ENCODE results near the gene BEX3. TPM values are rescaled to one million over a fixed set of nuclear protein-coding genes. Genes with fewer than 3 reads are reported as not detected.

Gene BEX3
- total RNA-seq (10 to 100 TPM in 1 of 2 experiments, 1 to 10 TPM in 1; 9.5 to 10.6 TPM), polyA plus RNA-seq (33.7 TPM)

DNA sequence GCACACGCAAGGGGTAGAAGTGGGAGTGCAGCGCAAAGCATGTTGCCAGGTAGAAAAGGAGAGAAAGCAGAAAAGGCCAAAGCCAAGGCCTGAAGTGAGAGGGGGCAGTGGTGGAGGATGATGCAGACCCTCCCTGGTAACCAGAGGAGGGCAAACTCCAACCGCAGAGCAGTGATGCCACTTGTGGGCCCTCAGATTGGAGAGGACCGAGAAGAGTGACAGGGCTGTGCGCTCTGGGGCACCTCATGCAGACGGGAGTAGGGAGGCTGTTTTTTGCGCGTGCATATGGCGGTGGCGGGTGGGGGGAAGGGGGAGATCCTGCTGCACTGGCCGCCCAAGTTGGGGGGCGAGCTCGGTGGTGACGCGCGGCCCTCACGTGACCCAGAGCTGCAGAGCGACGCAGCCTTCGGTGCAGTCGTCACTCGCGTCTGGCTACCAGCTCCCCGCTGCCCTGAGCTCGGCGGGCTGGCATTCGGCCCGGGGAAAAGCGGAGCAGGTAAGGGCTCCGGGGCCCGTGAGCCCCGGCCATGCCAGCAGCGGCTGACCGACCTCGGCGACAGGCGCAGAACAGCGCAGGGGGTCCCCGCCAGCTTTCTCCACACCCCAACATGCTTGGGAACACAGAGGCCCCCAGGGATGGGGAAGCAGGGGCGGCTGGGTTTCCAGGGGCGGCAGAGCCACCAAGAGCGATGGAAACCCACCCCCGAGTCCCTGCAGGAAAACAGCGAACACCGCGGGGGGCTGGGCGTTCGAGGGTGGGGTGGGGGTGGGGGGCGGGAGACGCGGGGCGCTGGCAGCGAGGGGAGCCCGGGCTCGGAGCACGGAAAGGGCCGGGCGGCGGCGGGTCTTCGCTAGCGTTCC, at the start of gene BEX3:
Gene BEX3, plus strand, starts transcription at position 421 of the 861 bp plus-strand sequence. CDS start 984 bp downstream, outside the sequence.
- Mint-ChIP-seq H3K36me3 (no peaks in the 10 kb centered on the region), H3K27ac (peak within 1 kb of the TSS in 5 of 8 donors; percentile 14 to 83 (median 54)), H3K9me3 (no peaks in the 10 kb centered on the region), H3K4me1 (peaks cover 4 to 8% (median 5%) of the 10 kb centered on the region in 3 donors), H3K27me3 (peaks cover 8% of the 10 kb centered on the region in 2 donors), H3K4me3 (peak within 1 kb of the TSS; percentile 70 to 89 (median 74))
- no peak within 1 kb of the TSS for H3K27ac ChIP-seq (ENCODE audit: low read depth, low read length)
- H3K36me3 ChIP-seq (ENCODE audit: insufficient read depth, low read length): no peaks in the 10 kb centered on the region
- no peaks in the 10 kb centered on the region for H3K27me3 ChIP-seq (ENCODE audit: insufficient read depth, low read length, poor library complexity, severe bottlenecking)
- no peaks in the 10 kb centered on the region for H3K9me3 ChIP-seq (ENCODE audit: low read length)
- no peak within 1 kb of the TSS for H3K4me3 ChIP-seq (ENCODE audit: low read length)
- CTCF ChIA-PET: no interaction called here
- POLR2A ChIA-PET: no interaction called here
- H3K4me1 ChIP-seq (ENCODE audit: insufficient read depth, low read length): no peaks in the 10 kb centered on the region
- peak in 4 of 5 donors; percentile 1 to 53 (median 31) for DNase-seq

DNA sequence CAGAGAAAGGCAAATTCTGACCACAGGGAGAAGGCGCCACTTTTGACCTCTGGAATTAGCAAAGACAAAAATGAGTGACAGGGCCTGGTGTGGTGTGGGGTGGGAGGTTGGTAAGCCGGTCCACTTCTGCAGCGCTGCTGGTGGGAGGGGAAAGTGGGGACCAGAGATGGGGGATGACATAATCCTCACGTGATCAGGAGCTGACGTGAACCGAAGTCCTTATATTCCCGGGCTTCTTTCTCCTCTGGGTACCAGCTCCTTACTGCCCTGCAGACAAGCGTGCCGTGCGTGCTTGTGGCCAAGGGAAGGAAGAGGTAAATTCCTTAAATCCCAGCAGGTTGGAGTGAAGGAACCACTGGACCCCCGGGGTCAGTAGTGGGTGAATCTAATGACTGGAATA, 46.3 kb upstream of the BEX3 start, which contains the start of gene TCEAL7:
Gene TCEAL7, plus strand, starts transcription at position 249 of the 400 bp plus-strand sequence. CDS start 1,165 bp downstream, outside the sequence.
- H3K27me3 ChIP-seq (ENCODE audit: insufficient read depth, low read length, poor library complexity, severe bottlenecking): peaks cover 4% of the 10 kb centered on the region
- Mint-ChIP-seq H3K9me3 (no peaks in the 10 kb centered on the region), H3K36me3 (no peaks in the 10 kb centered on the region), H3K27ac (peak within 1 kb of the TSS in 1 of 8 donors; percentile 80), H3K4me3 (peak within 1 kb of the TSS in 1 of 7 donors; percentile 29), H3K27me3 (peaks cover 12 to 25% of the 10 kb centered on the region in 2 donors), H3K4me1 (peaks cover 0 to 4% (median 0%) of the 10 kb centered on the region in 3 donors)
- no peak within 1 kb of the TSS for H3K4me3 ChIP-seq (ENCODE audit: low read length)
- no peaks in the 10 kb centered on the region for H3K4me1 ChIP-seq (ENCODE audit: insufficient read depth, low read length)
- H3K36me3 ChIP-seq (ENCODE audit: insufficient read depth, low read length): no peaks in the 10 kb centered on the region
- no peak for DNase-seq
- no peaks in the 10 kb centered on the region for H3K9me3 ChIP-seq (ENCODE audit: low read length)
- no peak within 1 kb of the TSS for H3K27ac ChIP-seq (ENCODE audit: low read depth, low read length)
- ChIA-PET POLR2A (no interaction called here), CTCF (no interaction called here)

DNA sequence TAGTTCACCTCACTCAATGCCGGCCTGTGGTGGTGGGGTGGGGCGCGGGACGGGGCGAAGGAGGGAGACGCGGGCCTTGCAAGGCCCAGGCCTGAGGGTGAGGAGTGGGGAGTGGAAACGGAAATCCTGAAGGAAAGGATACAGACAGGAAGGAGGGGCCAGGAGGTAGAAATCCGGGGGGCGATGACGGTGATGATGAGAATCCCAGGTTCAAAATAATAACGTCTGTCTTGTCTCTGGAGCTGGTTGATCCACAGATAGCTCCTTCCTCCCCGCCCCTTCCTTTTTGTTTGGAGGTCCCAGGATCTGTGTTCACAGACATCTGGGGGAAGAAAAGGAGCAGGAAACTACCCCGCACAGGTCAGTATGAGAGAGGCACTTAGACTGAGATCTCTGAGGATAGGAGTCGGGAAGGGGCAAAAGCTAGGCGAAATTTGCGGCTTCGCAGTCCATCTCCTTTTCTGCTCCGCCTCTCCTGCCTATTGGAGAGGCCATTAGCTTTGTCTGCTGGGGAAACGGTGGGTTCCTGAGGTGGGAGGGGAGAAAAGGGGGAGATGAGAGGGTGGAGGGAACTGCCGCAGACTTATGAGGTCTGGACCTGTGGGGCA, 45.6 kb upstream of the BEX3 start:
- no peak for DNase-seq
- ChIA-PET POLR2A (no interaction called here), CTCF (no interaction called here)
- H3K4me3 Mint-ChIP-seq: peak overlapping the region in 1 of 7 donors; percentile 29
- Histone ChIP-seq H3K9me3 (ENCODE audit: low read length) (no peaks in the 10 kb centered on the region), H3K36me3 (ENCODE audit: insufficient read depth, low read length) (no peaks in the 10 kb centered on the region), H3K4me1 (ENCODE audit: insufficient read depth, low read length) (no peaks in the 10 kb centered on the region), H3K27ac (ENCODE audit: low read depth, low read length) (no peak overlapping the region), H3K4me3 (ENCODE audit: low read length) (no peak overlapping the region), H3K27me3 (ENCODE audit: insufficient read depth, low read length, poor library complexity, severe bottlenecking) (peaks cover 4% of the 10 kb centered on the region)
- peak overlapping the region in 1 of 8 donors; percentile 80 for H3K27ac Mint-ChIP-seq
- peaks cover 0 to 4% (median 0%) of the 10 kb centered on the region in 3 donors for H3K4me1 Mint-ChIP-seq
- no peaks in the 10 kb centered on the region for H3K9me3 Mint-ChIP-seq
- no peaks in the 10 kb centered on the region for H3K36me3 Mint-ChIP-seq
- H3K27me3 Mint-ChIP-seq: peaks cover 12 to 25% of the 10 kb centered on the region in 2 donors

DNA sequence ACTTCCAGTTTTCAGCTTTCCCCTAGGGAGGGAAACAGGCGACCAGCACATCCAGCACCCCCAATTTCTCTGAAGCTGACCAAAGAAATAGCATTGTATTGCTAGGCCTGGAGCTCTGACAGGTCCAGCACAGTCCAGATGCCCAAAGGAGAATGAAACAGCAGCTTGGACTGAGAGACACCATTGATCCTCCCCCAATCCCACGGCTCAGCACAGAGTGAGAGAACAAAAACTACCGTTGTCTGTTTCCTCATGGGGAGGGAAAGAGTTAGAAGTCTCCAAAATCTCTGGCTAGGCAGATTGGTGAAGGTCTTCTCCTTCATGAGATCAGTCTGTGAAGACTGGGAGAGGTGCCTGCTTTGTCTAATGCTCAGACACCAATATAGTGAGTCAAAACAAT, 37.7 kb upstream of the BEX3 start:
- H3K27ac ChIP-seq (ENCODE audit: low read depth, low read length): no peak overlapping the region
- ChIA-PET POLR2A (no interaction called here), CTCF (interaction anchor here (1.1 kb wide), 1 partner anchor 128 kb away, joined by 4 read pairs; no protein-coding TSS in a partner anchor)
- H3K4me1 ChIP-seq (ENCODE audit: insufficient read depth, low read length): no peaks in the 10 kb centered on the region
- no peaks in the 10 kb centered on the region for H3K27me3 ChIP-seq (ENCODE audit: insufficient read depth, low read length, poor library complexity, severe bottlenecking)
- no peak overlapping the region for H3K4me3 ChIP-seq (ENCODE audit: low read length)
- Mint-ChIP-seq H3K27me3 (peaks cover 5 to 11% of the 10 kb centered on the region in 2 donors), H3K36me3 (no peaks in the 10 kb centered on the region), H3K4me3 (no peak overlapping the region), H3K27ac (no peak overlapping the region), H3K9me3 (no peaks in the 10 kb centered on the region), H3K4me1 (peaks cover 0 to 7% (median 2%) of the 10 kb centered on the region in 3 donors)
- DNase-seq: no peak
- no peaks in the 10 kb centered on the region for H3K36me3 ChIP-seq (ENCODE audit: insufficient read depth, low read length)
- H3K9me3 ChIP-seq (ENCODE audit: low read length): no peaks in the 10 kb centered on the region

DNA sequence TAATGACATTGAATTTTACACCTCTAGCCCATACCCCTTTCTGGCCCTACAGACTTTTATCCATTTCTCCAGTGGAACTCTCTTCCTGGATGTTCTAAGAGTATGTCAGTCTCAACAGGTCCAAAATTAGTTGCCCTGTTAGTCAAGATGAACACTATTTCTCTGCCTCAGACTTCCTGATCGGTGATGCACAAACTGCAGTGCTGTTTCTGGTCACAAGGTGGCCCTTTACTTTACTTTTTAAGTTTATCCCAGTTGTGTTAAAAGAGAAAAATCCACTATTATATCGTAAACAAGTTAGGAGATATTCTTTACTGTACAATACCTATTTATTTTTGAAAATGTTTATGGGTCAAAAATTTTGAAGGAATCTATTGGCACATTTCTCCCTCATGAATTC, 33.2 kb upstream of the BEX3 start:
- no peak overlapping the region for H3K4me3 ChIP-seq (ENCODE audit: low read length)
- Mint-ChIP-seq H3K4me1 (peaks cover 0 to 7% (median 2%) of the 10 kb centered on the region in 3 donors), H3K36me3 (no peaks in the 10 kb centered on the region), H3K9me3 (no peaks in the 10 kb centered on the region), H3K4me3 (no peak overlapping the region), H3K27me3 (peaks cover 2 to 24% of the 10 kb centered on the region in 2 donors), H3K27ac (no peak overlapping the region)
- H3K27me3 ChIP-seq (ENCODE audit: insufficient read depth, low read length, poor library complexity, severe bottlenecking): no peaks in the 10 kb centered on the region
- DNase-seq: peak in 3 of 5 donors; percentile 1 to 48 (median 18)
- no peaks in the 10 kb centered on the region for H3K9me3 ChIP-seq (ENCODE audit: low read length)
- no peaks in the 10 kb centered on the region for H3K36me3 ChIP-seq (ENCODE audit: insufficient read depth, low read length)
- CTCF ChIA-PET: interaction anchor here (1.4 kb wide), 1 partner anchor 121 kb away, joined by 8 read pairs; no protein-coding TSS in a partner anchor
- POLR2A ChIA-PET: no interaction called here
- H3K4me1 ChIP-seq (ENCODE audit: insufficient read depth, low read length): no peaks in the 10 kb centered on the region
- no peak overlapping the region for H3K27ac ChIP-seq (ENCODE audit: low read depth, low read length)

DNA sequence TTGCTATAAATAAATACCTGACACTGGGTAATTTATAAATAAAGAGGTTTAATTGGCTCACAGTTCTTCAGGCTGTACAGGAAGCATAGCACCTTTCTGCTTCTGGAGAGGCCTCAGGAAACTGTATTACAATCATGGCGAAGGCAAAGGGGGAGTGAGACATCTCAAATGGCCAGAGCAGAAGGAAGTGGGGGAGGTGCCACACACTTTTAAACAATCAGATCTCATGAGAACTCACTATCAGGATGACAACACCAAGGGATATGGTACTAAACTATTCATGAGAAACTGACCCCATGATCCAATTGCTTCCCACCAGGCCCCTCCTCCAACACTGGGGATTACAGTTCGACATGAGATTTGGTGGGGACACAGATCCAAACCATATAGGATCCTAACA, 31.7 kb upstream of the BEX3 start:
- H3K4me1 ChIP-seq (ENCODE audit: insufficient read depth, low read length): no peaks in the 10 kb centered on the region
- Mint-ChIP-seq H3K4me1 (peaks cover 0 to 7% (median 2%) of the 10 kb centered on the region in 3 donors), H3K27ac (no peak overlapping the region), H3K36me3 (no peaks in the 10 kb centered on the region), H3K27me3 (peaks cover 12 to 29% of the 10 kb centered on the region in 2 donors), H3K9me3 (no peaks in the 10 kb centered on the region), H3K4me3 (no peak overlapping the region)
- ChIA-PET POLR2A (no interaction called here), CTCF (no interaction called here)
- H3K4me3 ChIP-seq (ENCODE audit: low read length): no peak overlapping the region
- no peak for DNase-seq
- H3K27ac ChIP-seq (ENCODE audit: low read depth, low read length): no peak overlapping the region
- no peaks in the 10 kb centered on the region for H3K9me3 ChIP-seq (ENCODE audit: low read length)
- H3K36me3 ChIP-seq (ENCODE audit: insufficient read depth, low read length): no peaks in the 10 kb centered on the region
- H3K27me3 ChIP-seq (ENCODE audit: insufficient read depth, low read length, poor library complexity, severe bottlenecking): no peaks in the 10 kb centered on the region

DNA sequence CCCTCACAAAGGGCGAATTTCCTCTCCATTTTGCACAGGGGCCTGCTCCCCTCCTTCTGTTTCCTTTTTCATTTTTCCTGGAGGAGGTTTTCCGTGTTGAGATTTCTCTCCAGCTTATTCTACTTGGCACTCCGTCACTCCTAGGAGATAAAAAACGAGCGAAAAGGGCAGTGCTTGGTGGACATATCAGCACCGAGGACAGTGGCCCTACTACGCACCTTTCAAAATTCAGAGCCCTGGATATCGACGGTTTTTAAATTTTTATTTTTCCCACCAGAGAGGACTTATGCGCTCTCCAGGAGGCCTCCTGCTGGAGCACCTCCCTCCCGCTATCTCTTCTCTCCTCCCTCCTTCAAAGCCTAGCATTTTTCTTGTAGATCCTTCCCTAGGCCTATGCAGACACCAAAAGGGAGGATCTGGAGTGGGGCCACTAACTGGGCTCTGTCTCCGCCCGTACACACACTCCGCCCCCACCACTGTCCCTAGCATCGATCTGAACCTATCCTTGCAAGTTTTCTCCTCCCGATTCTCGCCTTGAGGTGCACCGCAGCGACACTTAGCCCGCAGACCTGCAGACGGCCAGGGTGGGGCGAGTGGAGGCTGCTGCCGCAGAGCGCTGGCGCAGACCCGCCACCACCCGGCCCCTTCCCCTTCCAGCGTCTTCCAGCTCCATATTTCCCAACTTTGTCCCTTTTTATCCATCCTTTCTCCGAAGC, 28.5 kb upstream of the BEX3 start:
- DNase-seq: no peak
- H3K27me3 Mint-ChIP-seq: peaks cover 16 to 20% of the 10 kb centered on the region in 2 donors
- Histone ChIP-seq H3K4me3 (ENCODE audit: low read length) (no peak overlapping the region), H3K9me3 (ENCODE audit: low read length) (no peaks in the 10 kb centered on the region), H3K27ac (ENCODE audit: low read depth, low read length) (no peak overlapping the region), H3K4me1 (ENCODE audit: insufficient read depth, low read length) (no peaks in the 10 kb centered on the region), H3K27me3 (ENCODE audit: insufficient read depth, low read length, poor library complexity, severe bottlenecking) (no peaks in the 10 kb centered on the region), H3K36me3 (ENCODE audit: insufficient read depth, low read length) (no peaks in the 10 kb centered on the region)
- no peaks in the 10 kb centered on the region for H3K9me3 Mint-ChIP-seq
- no peaks in the 10 kb centered on the region for H3K36me3 Mint-ChIP-seq
- H3K4me3 Mint-ChIP-seq: no peak overlapping the region
- H3K4me1 Mint-ChIP-seq: peaks cover 0 to 7% (median 2%) of the 10 kb centered on the region in 3 donors
- ChIA-PET POLR2A (no interaction called here), CTCF (no interaction called here)
- no peak overlapping the region for H3K27ac Mint-ChIP-seq

Measured in CD8-positive, alpha-beta memory T cell (primary cell).